A549 (cell line): ENCODE results near the gene TNFRSF13B. TPM values are rescaled to one million over a fixed set of nuclear protein-coding genes. Genes with fewer than 3 reads are reported as not detected.

Experiments used
- ATAC-seq, 2 experiments: fragments of 200-7000 bp in 1 of 2; fragments of >200 bp in 1 of 2; cut with Nextera tagmentation in 1 of 2; cut with Tn5 transposase in 1 of 2; 3 replicates each; pipeline versions ENCODE4 v1.8.0 to v1.9.1; 2018 to 2020; ENCODE audit warnings: mild to moderate bottlenecking in 1 of 2, moderate library complexity in 1 of 2
- CTCF ChIA-PET: fragments of 300-600 bp; sonication (Branson Sonifier 250); formaldehyde crosslinking; extraction: SDS; loops from one replicate; lab custom pipeline; 2021; ENCODE audit warnings: antibody characterized with exemption, inconsistent platforms; lab: Yijun Ruan, JAX
- POLR2A ChIA-PET: fragments of 350-600 bp; formaldehyde crosslinking; extraction: SDS; loops from one replicate; lab custom pipeline; 2021; ENCODE audit warnings: antibody characterized with exemption, inconsistent platforms; lab: Yijun Ruan, JAX
- DNase-seq, 2 experiments: peaks; one replicate each; pipeline versions ENCODE4 v3.0.0 to v3.0.0-alpha.2; 2011 to 2016; ENCODE audit warnings: low read depth in 1 of 2, low spot score in 1 of 2
- FAIRE-seq: peaks from 2 replicates; lab custom pipeline; 2011; peaks lifted over from hg19 to GRCh38; lab: Jason Lieb, UNC
- H3K27ac ChIP-seq, 2 experiments: fragments of >200 bp; sonication (Bioruptor Twin); formaldehyde crosslinking; 3 replicates each; pipeline ENCODE4 v1.5.1; 2016 to 2017
- H3K4me1 ChIP-seq: fragments of >200 bp; sonication (Bioruptor Twin); formaldehyde crosslinking; 3 replicates; pipeline ENCODE4 v1.6.1; 2016
- H3K4me2 ChIP-seq: fragments of >200 bp; sonication (Bioruptor Twin); formaldehyde crosslinking; 3 replicates; pipeline ENCODE4 v1.6.1; 2016
- H3K4me3 ChIP-seq: fragments of >200 bp; sonication (Bioruptor Twin); formaldehyde crosslinking; 3 replicates; pipeline ENCODE4 v1.5.1; 2016
- H3K9me3 ChIP-seq: fragments of >200 bp; sonication (Bioruptor Twin); formaldehyde crosslinking; 3 replicates; pipeline ENCODE4 v1.6.1; 2016
- CBX2 ChIP-seq: fragments of 200-600 bp; sonication (generic); IDR thresholded peaks from 2 replicates; pipeline ENCODE4 v1.6.1; 2016; ENCODE audit warnings: low read depth, mild to moderate bottlenecking, borderline replicate concordance
- CBX8 ChIP-seq: fragments of 200-600 bp; sonication (generic); IDR thresholded peaks from 2 replicates; pipeline ENCODE4 v1.6.1; 2016
- CEBPB ChIP-seq, 2 experiments: fragments of >200 bp in 1 of 2; sonication (Bioruptor Twin) in 1 of 2; formaldehyde crosslinking in 1 of 2; IDR thresholded peaks; 2 replicates each; pipeline ENCODE4 v1.6.1; 2012 to 2016
- CTCF ChIP-seq: fragments of >200 bp; sonication (Bioruptor Twin); formaldehyde crosslinking; IDR thresholded peaks from 3 replicates; pipeline ENCODE4 v1.5.1; 2016
- E2F6 ChIP-seq: IDR thresholded peaks from 2 replicates; pipeline ENCODE4 v1.6.1; 2012; ENCODE audit warnings: low read depth, borderline replicate concordance
- ELK1 ChIP-seq: fragments of 150-350 bp; IDR thresholded peaks from 2 replicates; pipeline ENCODE4 v1.6.1; 2014; ENCODE audit warnings: low read depth, mild to moderate bottlenecking, low read length
- EP300 ChIP-seq, 2 experiments: fragments of >200 bp; sonication (Bioruptor Twin); formaldehyde crosslinking; IDR thresholded peaks; 2 replicates in 1 of 2; 3 replicates in 1 of 2; pipeline ENCODE4 v1.6.1; 2016 to 2017
- FOSB ChIP-seq: fragments of 250-450 bp; sonication (Bioruptor Pico); IDR thresholded peaks from 2 replicates; pipeline ENCODE4 v1.5.0; 2020; ENCODE audit warnings: mild to moderate bottlenecking, moderate library complexity
- FOSL2 ChIP-seq, 2 experiments: fragments of 450-650 bp in 1 of 2; fragments of >200 bp in 1 of 2; sonication (Bioruptor Twin) in 1 of 2; formaldehyde crosslinking; IDR thresholded peaks; 2 replicates each; pipeline versions ENCODE4 v1.5.0 to v1.6.1; 2016 to 2020; ENCODE audit warnings: mild to moderate bottlenecking in 1 of 2, moderate library complexity in 1 of 2
- GATA3 ChIP-seq: IDR thresholded peaks from 2 replicates; pipeline ENCODE4 v1.6.1; 2012; ENCODE audit warnings: borderline replicate concordance
- HDAC2 ChIP-seq: fragments of 200-600 bp; sonication (generic); IDR thresholded peaks from 2 replicates; pipeline ENCODE4 v1.6.1; 2016
- HES2 ChIP-seq: fragments of >200 bp; sonication (Bioruptor Twin); formaldehyde crosslinking; IDR thresholded peaks from 2 replicates; pipeline ENCODE4 v1.6.1; 2016
- HEYL ChIP-seq: fragments of 250-450 bp; sonication (Bioruptor Pico); IDR thresholded peaks from 2 replicates; pipeline ENCODE4 v1.8.0; 2021; ENCODE audit warnings: mild to moderate bottlenecking, moderate library complexity
- KDM1A ChIP-seq: fragments of 200-600 bp; sonication (generic); IDR thresholded peaks from 2 replicates; pipeline ENCODE4 v1.6.1; 2016; ENCODE audit warnings: low read depth, mild to moderate bottlenecking
- MAZ ChIP-seq: fragments of 150-350 bp; IDR thresholded peaks from 2 replicates; pipeline ENCODE4 v1.6.1; 2014; ENCODE audit warnings: antibody characterized with exemption, low read depth, low read length, borderline replicate concordance
- NPAS2 ChIP-seq: fragments of 250-450 bp; sonication (Bioruptor Pico); IDR thresholded peaks from 2 replicates; pipeline ENCODE4 v1.8.0; 2022; ENCODE audit warnings: mild to moderate bottlenecking, moderate library complexity, borderline replicate concordance
- NR3C1 ChIP-seq: fragments of >200 bp; sonication (Bioruptor Twin); formaldehyde crosslinking; IDR thresholded peaks from 3 replicates; pipeline ENCODE4 v1.6.1; 2017
- PHF8 ChIP-seq: fragments of 200-600 bp; sonication (generic); IDR thresholded peaks from 2 replicates; pipeline ENCODE4 v1.6.1; 2016; ENCODE audit warnings: low read depth, mild to moderate bottlenecking, antibody characterized with exemption, moderate library complexity, borderline replicate concordance
- REST ChIP-seq: fragments of 200-600 bp; sonication (generic); IDR thresholded peaks from 2 replicates; pipeline ENCODE4 v1.6.1; 2016; ENCODE audit warnings: antibody characterized with exemption, mild to moderate bottlenecking, moderate library complexity
- TFCP2L1 ChIP-seq: fragments of 250-450 bp; sonication (Bioruptor Pico); IDR thresholded peaks from 2 replicates; pipeline ENCODE4 v1.5.0; 2021; ENCODE audit warnings: mild to moderate bottlenecking
- ZC3H11A ChIP-seq: fragments of 450-650 bp; IDR thresholded peaks from 2 replicates; pipeline ENCODE4 v1.6.1; 2014; ENCODE audit warnings: antibody characterized with exemption, mild to moderate bottlenecking
- ZFP36 ChIP-seq: fragments of 450-650 bp; IDR thresholded peaks from 2 replicates; pipeline ENCODE4 v1.6.1; 2014; ENCODE audit warnings: borderline replicate concordance; ENCODE audit not compliant: partially characterized antibody
- WGBS: methylation state at CpG from one replicate; pipeline ENCODE4 v1.1.6; 2017; ENCODE audit errors: missing lambda C conversion rate; 5-methylcytosine and 5-hydroxymethylcytosine counted together
- polyA plus RNA-seq, 4 experiments: library from polyadenylated mRNA; depleted of rRNA in 3 of 4; stranded (reverse); fragments of >200 nt; fragmentation: RNase III in 1 of 4; extraction: RNeasy Plus Mini Kit Qiagen cat#74134 plus additional on column Dnase treatment in 1 of 4; gene quantifications; 2 replicates in 3 of 4; 3 replicates in 1 of 4; pipeline ENCODE4 v1.2.3, GENCODE V29; 2011 to 2017

Gene TNFRSF13B
- polyA plus RNA-seq, 2 of the 4 experiments (the other 2 are of a cell fraction) = not detected

GRCh38 chr17:16987066-16987829 is 15.3 kb upstream of the TNFRSF13B start:
- Histone ChIP-seq H3K27ac (no peak overlapping the region; a peak in 1 of 6 replicates), H3K4me2 (no peak overlapping the region), H3K4me1 (peaks cover 34% of the 10 kb centered on the region), H3K9me3 (no peaks in the 10 kb centered on the region), H3K4me3 (no peak overlapping the region)
- CTCF ChIA-PET = interaction anchor here (0.6 to 6.8 kb wide), 5 partner anchors 8 to 247 kb away, joined by 3 to 55 read pairs (median 3); no protein-coding TSS in a partner anchor
- 90% methylated on average over 9 of the region's 10 CpGs for WGBS
- ATAC-seq (no peak), FAIRE-seq (no peak), DNase-seq (no peak)
- POLR2A ChIA-PET = no interaction called here
- TF ChIP-seq GATA3 (no peak), CEBPB (IDR thresholded peaks at IDR 0.05) (no peak), FOSB (CRISPR knock-in tag) (no peak), KDM1A (no peak), PHF8 (no peak), FOSL2 (IDR thresholded peaks at IDR 0.05) (no peak), FOSL2 (CRISPR knock-in tag; IDR thresholded peaks at IDR 0.05) (no peak), TFCP2L1 (no peak), CBX2 (no peak)

- Histone ChIP-seq H3K4me2 (no peak overlapping the region), H3K9me3 (no peaks in the 10 kb centered on the region), H3K4me3 (no peak overlapping the region), H3K4me1 (peaks cover 34% of the 10 kb centered on the region), H3K27ac (no peak overlapping the region)
- TF ChIP-seq ELK1 = no peak
- no peak for TF ChIP-seq TFCP2L1
- no peak for TF ChIP-seq HES2
- TF ChIP-seq MAZ = no peak
- no peak for TF ChIP-seq HDAC2
- no peak for TF ChIP-seq GATA3
- peak; percentile 24; the same call in 1 of the 2 replicates for TF ChIP-seq FOSL2 (IDR thresholded peaks at IDR 0.05)
- peak; percentile 66; the same call in 1 of the 2 replicates for TF ChIP-seq FOSL2 (CRISPR knock-in tag; IDR thresholded peaks at IDR 0.05)
- no peak for TF ChIP-seq CBX8
- ChIA-PET POLR2A (no interaction called here), CTCF (interaction anchor here (0.6 to 6.8 kb wide), 2 partner anchors 13 to 1283 kb away, joined by 3 to 55 read pairs; no protein-coding TSS in a partner anchor)
- WGBS = 56% methylated on average over 1 of the region's 1 CpG
- DNase-seq (no peak), FAIRE-seq (no peak), ATAC-seq (no peak)
Observed at GRCh38 chr17:16986391-16986790, 14.5 kb upstream of the TNFRSF13B start.

GRCh38 chr17:16981928-16982327 is 10.0 kb upstream of the TNFRSF13B start:
- ChIA-PET POLR2A (no interaction called here), CTCF (interaction anchor here (5.0 kb wide), 1 partner anchor 10 kb away, joined by 35 read pairs; no protein-coding TSS in a partner anchor)
- no peak for ATAC-seq
- 71% methylated on average over 5 of the region's 5 CpGs for WGBS
- no peak overlapping the region for H3K27ac ChIP-seq
- TF ChIP-seq ZC3H11A (no peak), HEYL (CRISPR knock-in tag) (no peak), NPAS2 (no peak), ZFP36 (no peak), CTCF (no peak), TFCP2L1 (no peak), EP300 (IDR thresholded peaks at IDR 0.05) (no peak), REST (no peak), E2F6 (no peak), NR3C1 (no peak)
- 0 out of 3 replicates have a peak, but pooled peaks cover 5% of the 10 kb centered on the region for H3K4me1 ChIP-seq
- no peak for FAIRE-seq
- H3K4me2 ChIP-seq = no peak overlapping the region
- no peaks in the 10 kb centered on the region for H3K9me3 ChIP-seq
- no peak overlapping the region for H3K4me3 ChIP-seq
- DNase-seq = no peak
